ENCODE results near the gene NR2F2.

DNA sequence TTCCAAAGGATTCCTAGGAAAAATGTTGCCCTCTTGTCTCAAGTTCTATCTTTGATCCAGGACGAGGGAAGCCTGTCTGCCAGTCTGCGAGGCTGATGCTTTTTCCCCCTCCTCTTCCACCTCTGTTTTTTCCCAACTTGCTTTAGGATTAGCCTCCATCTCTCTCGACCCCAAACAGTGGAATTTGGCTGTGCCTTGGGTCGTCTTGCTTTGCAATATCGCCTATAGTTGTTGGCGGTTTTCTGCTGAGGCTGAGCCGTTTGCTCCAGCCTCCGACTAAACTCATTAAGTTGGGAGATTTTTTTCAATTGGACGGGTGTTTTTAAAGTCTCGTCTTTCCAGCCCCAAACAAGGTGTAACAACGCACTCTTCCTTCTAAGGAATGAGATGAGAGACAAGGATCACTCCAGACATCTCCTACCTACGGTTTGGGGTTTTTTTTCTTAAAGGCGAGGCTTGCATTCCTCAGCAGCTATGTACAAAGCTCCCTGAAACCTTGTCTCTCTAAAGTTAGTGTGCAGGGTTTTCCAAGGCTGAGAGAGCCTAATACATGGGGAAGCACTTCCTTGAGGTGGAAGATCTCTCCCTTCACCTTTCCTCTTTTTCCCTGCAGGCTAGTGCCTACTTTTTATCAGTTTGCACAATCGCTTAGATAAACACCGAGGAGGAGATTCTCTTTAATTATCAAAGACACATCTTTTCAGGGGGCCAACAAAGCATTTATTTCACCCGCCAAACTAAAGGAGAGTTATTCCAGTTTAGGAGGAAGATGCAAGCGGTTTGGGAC, 4.8 kb upstream of the NR2F2 start:
- TF ChIP-seq, protein P1, sequence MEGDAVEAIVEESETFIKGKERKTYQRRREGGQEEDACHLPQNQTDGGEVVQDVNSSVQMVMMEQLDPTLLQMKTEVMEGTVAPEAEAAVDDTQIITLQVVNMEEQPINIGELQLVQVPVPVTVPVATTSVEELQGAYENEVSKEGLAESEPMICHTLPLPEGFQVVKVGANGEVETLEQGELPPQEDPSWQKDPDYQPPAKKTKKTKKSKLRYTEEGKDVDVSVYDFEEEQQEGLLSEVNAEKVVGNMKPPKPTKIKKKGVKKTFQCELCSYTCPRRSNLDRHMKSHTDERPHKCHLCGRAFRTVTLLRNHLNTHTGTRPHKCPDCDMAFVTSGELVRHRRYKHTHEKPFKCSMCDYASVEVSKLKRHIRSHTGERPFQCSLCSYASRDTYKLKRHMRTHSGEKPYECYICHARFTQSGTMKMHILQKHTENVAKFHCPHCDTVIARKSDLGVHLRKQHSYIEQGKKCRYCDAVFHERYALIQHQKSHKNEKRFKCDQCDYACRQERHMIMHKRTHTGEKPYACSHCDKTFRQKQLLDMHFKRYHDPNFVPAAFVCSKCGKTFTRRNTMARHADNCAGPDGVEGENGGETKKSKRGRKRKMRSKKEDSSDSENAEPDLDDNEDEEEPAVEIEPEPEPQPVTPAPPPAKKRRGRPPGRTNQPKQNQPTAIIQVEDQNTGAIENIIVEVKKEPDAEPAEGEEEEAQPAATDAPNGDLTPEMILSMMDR (IDR thresholded peaks at IDR 0.05; ENCODE audit: poor library complexity, severe bottlenecking): no peak
- TF ChIP-seq POLR2AphosphoS5 (IDR thresholded peaks at IDR 0.05) (no peak), MXI1 (conservative IDR thresholded peaks at IDR 0.05; ENCODE audit: poor library complexity, severe bottlenecking) (no peak), TAF1 (IDR thresholded peaks at IDR 0.05; ENCODE audit: low read depth) (no peak), EZH2 (IDR thresholded peaks at IDR 0.05; ENCODE audit: borderline replicate concordance, insufficient read depth, low read length, poor library complexity, severe bottlenecking) (no peak), EP300 (conservative IDR thresholded peaks at IDR 0.05; ENCODE audit: poor library complexity, severe bottlenecking) (no peak)
- TF ChIP-seq, protein P2, sequence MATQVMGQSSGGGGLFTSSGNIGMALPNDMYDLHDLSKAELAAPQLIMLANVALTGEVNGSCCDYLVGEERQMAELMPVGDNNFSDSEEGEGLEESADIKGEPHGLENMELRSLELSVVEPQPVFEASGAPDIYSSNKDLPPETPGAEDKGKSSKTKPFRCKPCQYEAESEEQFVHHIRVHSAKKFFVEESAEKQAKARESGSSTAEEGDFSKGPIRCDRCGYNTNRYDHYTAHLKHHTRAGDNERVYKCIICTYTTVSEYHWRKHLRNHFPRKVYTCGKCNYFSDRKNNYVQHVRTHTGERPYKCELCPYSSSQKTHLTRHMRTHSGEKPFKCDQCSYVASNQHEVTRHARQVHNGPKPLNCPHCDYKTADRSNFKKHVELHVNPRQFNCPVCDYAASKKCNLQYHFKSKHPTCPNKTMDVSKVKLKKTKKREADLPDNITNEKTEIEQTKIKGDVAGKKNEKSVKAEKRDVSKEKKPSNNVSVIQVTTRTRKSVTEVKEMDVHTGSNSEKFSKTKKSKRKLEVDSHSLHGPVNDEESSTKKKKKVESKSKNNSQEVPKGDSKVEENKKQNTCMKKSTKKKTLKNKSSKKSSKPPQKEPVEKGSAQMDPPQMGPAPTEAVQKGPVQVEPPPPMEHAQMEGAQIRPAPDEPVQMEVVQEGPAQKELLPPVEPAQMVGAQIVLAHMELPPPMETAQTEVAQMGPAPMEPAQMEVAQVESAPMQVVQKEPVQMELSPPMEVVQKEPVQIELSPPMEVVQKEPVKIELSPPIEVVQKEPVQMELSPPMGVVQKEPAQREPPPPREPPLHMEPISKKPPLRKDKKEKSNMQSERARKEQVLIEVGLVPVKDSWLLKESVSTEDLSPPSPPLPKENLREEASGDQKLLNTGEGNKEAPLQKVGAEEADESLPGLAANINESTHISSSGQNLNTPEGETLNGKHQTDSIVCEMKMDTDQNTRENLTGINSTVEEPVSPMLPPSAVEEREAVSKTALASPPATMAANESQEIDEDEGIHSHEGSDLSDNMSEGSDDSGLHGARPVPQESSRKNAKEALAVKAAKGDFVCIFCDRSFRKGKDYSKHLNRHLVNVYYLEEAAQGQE (IDR thresholded peaks at IDR 0.05; ENCODE audit: borderline replicate concordance): no peak

Measured in neural cell (in vitro differentiated cells).